ENCODE measurements around the gene DHCR7.

- TF ChIP-seq GABPA (IDR thresholded peaks at IDR 0.05; ENCODE audit: low read depth) (no peak), CTCF (IDR thresholded peaks at IDR 0.05; ENCODE audit: insufficient read depth, low read length) (no peak), POLR2AphosphoS5 (IDR thresholded peaks at IDR 0.05; ENCODE audit: low read depth) (no peak), REST (IDR thresholded peaks at IDR 0.05; ENCODE audit: insufficient replicate concordance, low read depth) (no peak)
These were observed 8.6 kb upstream of the DHCR7 start for GRCh38 chr11:71456831-71457230.
